Adrenal gland (tissue), 12 donors: ENCODE data around the gene PAQR5. TPM values are rescaled to one million over a fixed set of nuclear protein-coding genes. Genes with fewer than 3 reads are reported as not detected.

ENCODE experiments used
- DNase-seq, 7 donors: peaks; one replicate each; pipeline ENCODE4 v3.0.0-alpha.2; 2019 to 2020
- H3K27ac ChIP-seq, 5 donors: fragments of 200-600 bp; sonication (generic) in 4 of 5; 1 replicate in 3 of 5; 2 replicates in 2 of 5; pipeline versions ENCODE4 v1.5.1 to v1.8.0; 2016 to 2020; ENCODE audit warnings: mild to moderate bottlenecking in 1 of 5
- H3K27me3 ChIP-seq: fragments of 200-600 bp; 2 replicates; pipeline ENCODE4 v1.8.0; 2021
- H3K36me3 ChIP-seq, 2 donors: fragments of 200-600 bp; replicated peaks in 1 of 2; 1 replicate in 1 of 2; 2 replicates in 1 of 2; pipeline versions ENCODE4 v1.5.1 to v1.8.0; 2018 to 2022
- H3K4me1 ChIP-seq, 2 donors: fragments of 200-600 bp; replicated peaks in 1 of 2; 1 replicate in 1 of 2; 2 replicates in 1 of 2; pipeline versions ENCODE4 v1.5.1 to v1.8.0; 2018 to 2021
- H3K4me3 ChIP-seq, 4 donors: fragments of 200-600 bp; sonication (generic) in 3 of 4; one replicate each; pipeline ENCODE4 v1.5.1; 2016 to 2018
- H3K9me3 ChIP-seq, 3 donors: fragments of 200-600 bp; sonication (generic) in 1 of 3; replicated peaks in 1 of 3; 1 replicate in 2 of 3; 2 replicates in 1 of 3; pipeline versions ENCODE4 v1.5.1 to v1.8.0; 2016 to 2021
- POLR2A ChIP-seq, 2 donors: fragments of 450-650 bp; IDR thresholded peaks; one replicate each; pipeline ENCODE4 v1.6.1; 2017; ENCODE audit warnings: antibody characterized with exemption in 2 of 2, mild to moderate bottlenecking in 2 of 2, moderate library complexity in 1 of 2
- WGBS, 4 donors: extraction: QIAGEN DNeasy Blood & Tissue Kit in 2 of 4; methylation state at CpG; one replicate each; pipeline versions ENCODE4 v1.1.5 to v1.1.7; 2013 to 2017; 5-methylcytosine and 5-hydroxymethylcytosine counted together
- intact Hi-C, 2 donors: fragments of 100-400 bp; cut with DNase I; formaldehyde crosslinking; loops; one replicate each; pipeline versions ENCODE4 v1.14.1 to v1.15.0; 2022 to 2023
- polyA plus RNA-seq, 3 donors: library from polyadenylated mRNA; stranded (reverse); fragments of 200-250 nt in 2 of 3; fragments of 350-450 nt in 1 of 3; fragmentation: Illumina TruSeq in 1 of 3; extraction: RNeasy Lipid Tissue Mini Kit (QIAGEN cat#74804) in 1 of 3; gene quantifications; one replicate each; pipeline ENCODE4 v1.2.3, GENCODE V29; 2013 to 2014
- total RNA-seq, 9 donors: library from RNA; depleted of rRNA in 4 of 9; stranded (reverse); fragments of >200 nt in 4 of 9; fragments of 120-200 nt in 1 of 9; fragmentation: NEBNext Ultra II Directional in 1 of 9; extraction: Animal tissue kit (Norgen Biotek cat#: 25700) in 1 of 9; gene quantifications; one replicate each; pipeline versions ENCODE4 v1.1.0 to v1.2.4, GENCODE V29; 2013 to 2023
- TF ChIP-seq, protein P1 (sequence below), 6 experiments: fragments of 450-650 bp in 4 of 6; fragments of 200-600 bp in 2 of 6; sonication (generic) in 1 of 6; IDR thresholded peaks; 1 replicate in 5 of 6; 2 replicates in 1 of 6; pipeline versions ENCODE4 v1.5.1 to v1.8.0; 2016 to 2021; ENCODE audit warnings: antibody characterized with exemption in 6 of 6, mild to moderate bottlenecking in 2 of 6, moderate library complexity in 1 of 6
- donor health status: healthy with polysubstance abuse.
- donor health status: Bipolar disorder and iron deficiency.
- donor health status: DM: yes; HTN: yes; CAD: no.
- donor health status: DM: no; HTN: no; CAD: no.
- donor health status: DM: no; HTN: no; CAD: no.
- donor health status: DM: yes; HTN: yes; CAD: no.

PAQR5 gene
- total and polyA plus RNA-seq, 12 donors = 11.7 to 78.2 (median 39.7) TPM

- intact Hi-C loops = no loop called here
Measured at GRCh38 chr15:69424748-69425413, 126.2 kb downstream of the PAQR5 start.

GRCh38 chr15:69433831-69434230 is 135.1 kb downstream of the PAQR5 start:
- 90 to 100% (median 95%) methylated on average over 1 of the region's 1 CpG for WGBS, 4 donors
- no peak overlapping the region for H3K27ac ChIP-seq
- TF ChIP-seq POLR2A (IDR thresholded peaks at IDR 0.05) = no peak
- TF ChIP-seq, protein P1, sequence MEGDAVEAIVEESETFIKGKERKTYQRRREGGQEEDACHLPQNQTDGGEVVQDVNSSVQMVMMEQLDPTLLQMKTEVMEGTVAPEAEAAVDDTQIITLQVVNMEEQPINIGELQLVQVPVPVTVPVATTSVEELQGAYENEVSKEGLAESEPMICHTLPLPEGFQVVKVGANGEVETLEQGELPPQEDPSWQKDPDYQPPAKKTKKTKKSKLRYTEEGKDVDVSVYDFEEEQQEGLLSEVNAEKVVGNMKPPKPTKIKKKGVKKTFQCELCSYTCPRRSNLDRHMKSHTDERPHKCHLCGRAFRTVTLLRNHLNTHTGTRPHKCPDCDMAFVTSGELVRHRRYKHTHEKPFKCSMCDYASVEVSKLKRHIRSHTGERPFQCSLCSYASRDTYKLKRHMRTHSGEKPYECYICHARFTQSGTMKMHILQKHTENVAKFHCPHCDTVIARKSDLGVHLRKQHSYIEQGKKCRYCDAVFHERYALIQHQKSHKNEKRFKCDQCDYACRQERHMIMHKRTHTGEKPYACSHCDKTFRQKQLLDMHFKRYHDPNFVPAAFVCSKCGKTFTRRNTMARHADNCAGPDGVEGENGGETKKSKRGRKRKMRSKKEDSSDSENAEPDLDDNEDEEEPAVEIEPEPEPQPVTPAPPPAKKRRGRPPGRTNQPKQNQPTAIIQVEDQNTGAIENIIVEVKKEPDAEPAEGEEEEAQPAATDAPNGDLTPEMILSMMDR (IDR thresholded peaks at IDR 0.05) = no peak
- no peaks in the 10 kb centered on the region for H3K36me3 ChIP-seq
- H3K27me3 ChIP-seq = no peaks in the 10 kb centered on the region
- no peaks in the 10 kb centered on the region for H3K4me1 ChIP-seq
- intact Hi-C loops = no loop called here
- DNase-seq = no peak
- H3K9me3 ChIP-seq = no peaks in the 10 kb centered on the region
- H3K4me3 ChIP-seq = no peak overlapping the region

More at GRCh38 chr15:69424748-69425413, 126.2 kb downstream of the PAQR5 start:
- TF ChIP-seq POLR2A (IDR thresholded peaks at IDR 0.05) = no peak
- TF ChIP-seq, protein P1 (IDR thresholded peaks at IDR 0.05) = no peak
- Histone ChIP-seq H3K4me1 (no peaks in the 10 kb centered on the region), H3K9me3 (no peaks in the 10 kb centered on the region), H3K27ac (no peak overlapping the region), H3K27me3 (no peaks in the 10 kb centered on the region), H3K36me3 (no peaks in the 10 kb centered on the region), H3K4me3 (no peak overlapping the region)
- no peak for DNase-seq
- 97 to 100% (median 99%) methylated on average over 1 of the region's 1 CpG for WGBS, 4 donors

DNA sequence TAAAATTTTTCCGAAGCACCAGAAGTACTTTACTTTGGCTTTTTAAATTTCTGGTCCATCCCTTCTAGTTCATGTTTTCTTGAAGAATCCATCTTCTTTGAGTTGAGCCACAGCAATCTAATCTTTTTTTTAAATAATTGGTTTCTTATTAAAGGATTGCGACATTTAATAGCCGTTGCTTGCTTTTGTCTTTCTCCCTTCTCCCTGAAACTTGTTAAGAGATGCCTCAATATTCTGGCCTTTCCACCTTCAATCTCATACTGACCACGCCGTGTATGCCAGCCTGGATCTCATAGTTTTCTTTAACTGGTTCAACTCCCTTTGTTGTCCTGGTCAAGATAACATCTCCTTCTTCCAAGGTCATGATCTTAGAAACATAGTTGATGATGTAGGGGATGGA is 135.5 kb downstream of the PAQR5 start:
- TF ChIP-seq, protein P1 (IDR thresholded peaks at IDR 0.05) = no peak
- no peak for TF ChIP-seq POLR2A (IDR thresholded peaks at IDR 0.05)
- H3K27ac ChIP-seq = no peak overlapping the region
- no peaks in the 10 kb centered on the region for H3K4me1 ChIP-seq
- 73 to 91% (median 83%) methylated on average over 5 of the region's 5 CpGs for WGBS, 4 donors
- no peaks in the 10 kb centered on the region for H3K27me3 ChIP-seq
- intact Hi-C loops = no loop called here
- H3K4me3 ChIP-seq = no peak overlapping the region
- no peaks in the 10 kb centered on the region for H3K9me3 ChIP-seq
- H3K36me3 ChIP-seq = no peaks in the 10 kb centered on the region
- no peak for DNase-seq

- intact Hi-C loops = no loop called here
- Histone ChIP-seq H3K4me3 (no peak overlapping the region), H3K4me1 (no peaks in the 10 kb centered on the region), H3K27me3 (no peaks in the 10 kb centered on the region), H3K27ac (no peak overlapping the region), H3K9me3 (no peaks in the 10 kb centered on the region), H3K36me3 (no peaks in the 10 kb centered on the region)
- no peak for DNase-seq
- 90 to 99% (median 94%) methylated on average over 9 to 18 of the region's 18 CpGs for WGBS, 4 donors
- TF ChIP-seq, protein P1 (IDR thresholded peaks at IDR 0.05) = no peak
- no peak for TF ChIP-seq POLR2A (IDR thresholded peaks at IDR 0.05)
Measured at GRCh38 chr15:69434679-69435078, 136.0 kb downstream of the PAQR5 start.
